GM19455 (cell line): ENCODE measurements around the gene SMAD3.

Experiments used
- ATAC-seq: cut with Tn5 transposase; IDR thresholded peaks from one replicate; pipeline ENCODE4 v1.9.1; 2021; ENCODE audit not compliant: unreplicated experiment

Gene SMAD3

DNA sequence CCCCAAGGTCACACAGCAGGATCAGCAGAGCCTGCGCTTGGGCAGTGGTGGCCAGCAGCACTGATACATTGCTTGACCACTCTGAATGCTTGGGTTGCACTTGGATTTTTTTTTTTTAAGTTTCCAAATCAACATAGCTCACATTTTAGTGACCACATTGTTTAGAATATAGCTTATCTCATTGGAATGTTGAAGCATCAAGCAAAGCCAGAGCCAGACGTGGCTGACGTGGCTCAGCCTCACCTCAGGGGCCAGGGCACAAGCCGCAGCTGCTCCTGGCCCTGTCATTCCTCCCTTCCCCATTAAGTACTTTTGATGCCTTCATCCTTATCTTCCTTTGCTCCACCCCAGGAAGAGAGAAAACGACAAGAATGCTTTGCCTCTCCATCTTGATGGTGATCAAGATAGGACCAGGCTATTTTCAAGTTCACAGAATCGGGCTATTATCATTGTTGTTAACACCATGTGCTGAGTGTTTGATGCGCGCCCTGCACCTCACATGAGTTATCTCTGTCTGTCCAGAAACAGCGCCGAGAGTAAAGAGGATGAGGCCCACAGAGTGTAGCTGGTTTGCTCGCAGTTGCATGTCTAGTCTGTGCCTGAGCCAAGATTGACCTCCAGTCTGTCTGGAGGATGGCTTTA, 113.3 kb downstream of the SMAD3 start:
- ATAC-seq, result no peak

- ATAC-seq, result no peak
Observed at GRCh38 chr15:67179411-67179995, 114.1 kb downstream of the SMAD3 start.

- no peak for ATAC-seq
Observed at GRCh38 chr15:67180035-67180434, 114.6 kb downstream of the SMAD3 start.

GRCh38 chr15:67180514-67181191, 115.3 kb downstream of the SMAD3 start:
- no peak for ATAC-seq

DNA sequence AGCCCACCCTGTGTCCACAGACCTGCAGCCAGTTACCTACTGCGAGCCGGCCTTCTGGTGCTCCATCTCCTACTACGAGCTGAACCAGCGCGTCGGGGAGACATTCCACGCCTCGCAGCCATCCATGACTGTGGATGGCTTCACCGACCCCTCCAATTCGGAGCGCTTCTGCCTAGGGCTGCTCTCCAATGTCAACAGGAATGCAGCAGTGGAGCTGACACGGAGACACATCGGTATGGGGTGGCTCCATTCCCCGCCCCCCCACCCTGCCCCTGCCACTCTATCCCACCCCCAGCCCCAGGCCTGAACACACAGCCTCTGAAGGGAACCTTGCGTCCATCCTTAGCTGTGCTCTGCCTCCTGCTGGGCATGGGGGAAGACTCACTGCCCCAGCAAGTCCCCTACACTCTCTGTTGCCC, 115.8 kb downstream of the SMAD3 start:
- ATAC-seq, result no peak

DNA sequence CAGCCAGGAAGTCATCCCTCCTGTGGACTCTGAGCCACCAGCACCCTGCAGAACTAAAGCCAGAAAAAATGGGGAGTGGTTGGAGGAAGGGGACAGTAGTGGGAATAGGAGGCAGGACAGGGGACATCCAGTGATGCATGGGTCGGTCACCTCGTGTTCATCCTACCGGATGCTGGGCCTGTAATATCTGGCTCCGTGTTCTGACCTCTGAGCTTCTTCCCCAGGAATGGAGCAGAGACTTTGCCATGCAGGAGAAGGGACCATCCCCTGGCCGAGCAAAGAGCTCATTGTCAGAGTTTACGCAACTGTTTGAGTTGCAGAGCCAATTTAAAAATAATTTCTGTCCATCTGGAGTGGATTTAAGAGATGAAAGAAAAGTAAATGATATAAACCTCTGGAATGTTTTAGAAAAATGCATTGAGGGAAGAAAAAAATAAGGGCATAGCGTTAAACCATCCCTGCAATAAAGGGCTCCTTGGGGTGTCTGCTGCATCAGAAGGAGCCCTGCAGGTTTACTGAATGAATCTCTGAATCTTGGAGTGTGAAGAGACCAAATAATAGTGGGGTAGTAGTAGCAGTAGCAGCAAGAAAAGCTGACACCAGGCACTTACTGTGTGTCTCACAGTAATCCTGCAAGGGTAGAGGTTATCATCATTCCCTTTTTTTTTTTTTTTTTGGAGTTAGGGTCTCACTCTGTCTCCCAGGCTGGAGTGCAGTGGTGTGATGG, 118.2 kb downstream of the SMAD3 start:
- ATAC-seq, result no peak

DNA sequence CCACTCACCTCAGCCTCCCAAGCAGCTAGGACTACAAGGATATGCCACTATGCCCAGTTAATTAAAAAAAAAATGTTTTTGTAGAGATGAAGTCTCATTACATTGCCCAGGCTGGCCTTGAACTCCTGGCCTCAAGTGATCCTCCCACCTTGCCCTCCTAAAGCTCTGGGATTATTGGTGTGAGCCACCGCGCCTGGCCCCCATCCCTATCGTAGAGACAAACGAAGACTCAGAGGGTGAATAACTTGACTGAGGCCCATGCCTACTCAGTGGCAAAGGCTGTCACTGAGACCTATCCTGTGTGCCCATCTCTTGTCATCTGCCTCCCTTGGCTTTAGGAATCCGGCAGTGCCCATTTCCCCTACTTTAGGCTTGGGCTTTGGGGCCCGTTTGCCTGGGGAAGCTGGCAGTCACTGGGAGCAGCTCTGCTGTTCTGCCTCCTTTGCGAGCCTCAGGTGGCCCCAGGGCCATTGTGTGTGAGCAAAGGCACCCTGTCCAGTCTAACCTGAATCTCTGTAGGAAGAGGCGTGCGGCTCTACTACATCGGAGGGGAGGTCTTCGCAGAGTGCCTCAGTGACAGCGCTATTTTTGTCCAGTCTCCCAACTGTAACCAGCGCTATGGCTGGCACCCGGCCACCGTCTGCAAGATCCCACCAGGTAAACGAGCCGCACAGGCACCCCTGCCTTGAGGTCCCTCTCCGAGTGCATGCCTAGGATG, 119.0 kb downstream of the SMAD3 start:
- no peak for ATAC-seq

DNA sequence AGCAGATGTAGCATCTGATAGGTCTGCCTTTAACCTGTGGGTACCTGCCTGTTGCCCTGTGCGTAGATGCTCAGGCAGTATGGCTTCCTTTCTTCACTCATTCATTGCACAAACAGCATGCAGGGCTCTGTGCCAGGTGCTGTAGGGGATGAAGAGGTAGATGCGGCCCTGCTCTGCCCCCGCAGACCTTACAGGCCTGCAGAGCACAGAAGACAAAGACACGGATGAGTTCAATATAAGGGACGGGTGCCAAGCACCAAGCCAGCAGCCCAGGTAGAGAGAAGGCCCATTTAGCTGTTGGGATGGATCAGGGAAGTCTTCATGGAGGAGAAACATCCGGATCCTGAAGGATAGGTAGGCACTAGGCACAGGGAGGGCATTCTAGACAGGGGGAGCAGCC, 119.6 kb downstream of the SMAD3 start:
- ATAC-seq, result no peak

GRCh38 chr15:67185621-67186225, 120.3 kb downstream of the SMAD3 start:
- ATAC-seq, result no peak

DNA sequence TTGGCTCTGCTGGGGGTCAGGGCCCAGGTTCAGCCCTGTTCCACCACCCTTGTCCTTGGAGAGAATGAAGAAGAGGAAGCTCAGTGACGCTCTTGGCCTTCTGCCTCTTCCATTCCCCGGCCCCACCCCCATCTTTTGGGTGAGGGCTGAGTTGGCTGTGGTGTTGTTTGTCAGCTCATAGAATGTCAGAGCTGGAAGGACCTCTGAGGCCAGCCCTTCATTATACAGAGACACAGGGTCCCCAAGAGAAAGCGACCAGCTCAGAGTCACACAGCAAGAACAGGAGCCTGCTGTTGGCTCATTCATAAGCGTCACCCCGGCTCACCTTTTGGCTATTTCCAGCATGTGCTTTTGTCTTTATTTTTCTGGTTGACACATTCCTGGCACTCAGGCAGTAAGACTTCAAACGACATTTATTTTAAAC, 120.8 kb downstream of the SMAD3 start:
- ATAC-seq, result no peak

DNA sequence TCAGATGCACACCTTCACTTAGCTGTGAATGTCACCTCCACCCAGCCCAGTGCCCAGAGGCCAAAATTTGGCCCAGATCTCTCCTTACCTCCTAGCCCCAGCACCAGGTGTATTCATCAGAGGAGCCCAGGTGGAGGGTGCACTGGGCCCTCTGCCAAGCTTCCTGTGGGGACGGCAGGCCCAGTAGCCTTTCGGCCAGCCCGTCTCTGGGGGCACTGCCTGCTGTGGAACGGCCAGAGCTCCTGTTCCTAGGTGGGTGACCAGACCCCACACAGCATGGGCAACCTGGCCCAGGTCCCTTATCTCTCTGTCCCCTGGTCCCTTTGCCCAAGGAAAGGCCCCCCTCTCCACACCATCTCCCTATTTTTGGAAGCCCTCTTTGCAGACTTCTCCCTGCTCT, 121.3 kb downstream of the SMAD3 start:
- ATAC-seq, result no peak

DNA sequence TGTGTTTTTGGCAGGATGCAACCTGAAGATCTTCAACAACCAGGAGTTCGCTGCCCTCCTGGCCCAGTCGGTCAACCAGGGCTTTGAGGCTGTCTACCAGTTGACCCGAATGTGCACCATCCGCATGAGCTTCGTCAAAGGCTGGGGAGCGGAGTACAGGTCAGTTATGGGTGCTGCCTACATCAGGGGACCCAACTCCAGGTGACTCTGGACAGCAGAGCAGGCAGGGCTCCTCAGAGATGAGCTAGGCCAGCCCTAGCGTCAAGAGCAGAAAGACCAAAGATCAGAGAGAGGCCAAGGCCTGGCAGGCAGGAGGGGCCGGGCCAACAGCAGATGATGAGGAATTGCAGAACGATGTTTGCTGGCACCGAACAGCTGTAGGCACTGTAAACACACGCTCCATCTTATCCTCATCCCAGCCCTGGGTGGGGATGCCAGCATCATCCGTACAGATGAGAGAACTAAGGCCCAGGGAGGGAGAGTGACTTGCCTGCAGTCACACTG, 122.0 kb downstream of the SMAD3 start:
- ATAC-seq, result no peak

- no peak for ATAC-seq
Observed at GRCh38 chr15:67188551-67189218, 123.3 kb downstream of the SMAD3 start.

DNA sequence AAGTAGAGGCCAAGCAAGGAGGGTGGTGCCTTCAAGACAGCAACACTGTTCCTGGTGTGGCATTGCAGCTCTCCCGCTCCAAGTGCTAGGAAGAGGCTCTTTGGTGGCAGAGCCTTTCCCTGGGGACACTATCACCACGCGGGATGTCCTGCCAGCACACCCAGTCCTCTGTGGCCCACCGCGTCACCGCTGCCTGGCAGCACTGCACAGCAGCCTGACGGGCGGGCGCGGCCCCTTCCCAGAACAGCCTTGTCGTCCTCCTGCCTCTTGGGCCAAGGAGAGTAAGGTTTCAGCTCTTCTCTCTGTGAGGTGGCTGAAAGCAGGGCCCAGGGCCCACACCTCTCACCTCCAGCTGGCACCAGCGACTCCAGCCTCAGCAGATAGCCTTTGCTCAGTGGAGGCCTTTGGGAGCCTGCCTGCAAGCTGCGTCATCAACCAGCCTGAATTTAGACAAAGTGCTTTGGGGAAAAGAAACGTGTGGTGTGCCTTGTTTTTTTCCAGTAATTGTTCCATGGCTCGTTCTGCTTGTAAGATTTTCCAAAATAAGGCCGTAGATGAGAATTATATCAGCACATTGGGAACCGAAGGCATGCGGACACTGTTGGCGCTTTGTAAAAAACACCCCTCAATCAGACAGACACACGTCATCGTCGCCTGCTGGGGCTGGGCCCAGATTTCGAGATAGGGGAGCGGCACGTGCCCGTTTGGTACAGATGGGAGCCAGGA, 124.1 kb downstream of the SMAD3 start:
- ATAC-seq, result no peak

- ATAC-seq, result no peak
Observed at GRCh38 chr15:67190326-67190725, 124.9 kb downstream of the SMAD3 start.

- no peak for ATAC-seq
Observed at GRCh38 chr15:67190813-67191212, 125.4 kb downstream of the SMAD3 start.

- no peak for ATAC-seq
Observed at GRCh38 chr15:67192185-67192820, 126.9 kb downstream of the SMAD3 start.

GRCh38 chr15:67193223-67193990, 128.0 kb downstream of the SMAD3 start:
- ATAC-seq, result no peak
